GM12891 (cell line): ENCODE measurements around the gene MGAT3.

Experiments used
- DNase-seq: peaks from one replicate; pipeline ENCODE4 v3.0.0; 2011; ENCODE audit warnings: low spot score; ENCODE audit not compliant: insufficient read length
- FAIRE-seq: peaks from 2 replicates; lab custom pipeline; 2011; peaks lifted over from hg19 to GRCh38; lab: Jason Lieb, UNC
- PAX5 ChIP-seq: IDR thresholded peaks from 2 replicates; pipeline ENCODE4 v1.6.1; 2011; ENCODE audit warnings: low read length, moderate library complexity, mild to moderate bottlenecking; ENCODE audit not compliant: insufficient read depth, severe bottlenecking
- POLR2A ChIP-seq: IDR thresholded peaks from 2 replicates; pipeline ENCODE4 v1.6.1; 2011; ENCODE audit warnings: low read depth, low read length, control low read depth
- POLR2AphosphoS5 ChIP-seq: IDR thresholded peaks from 2 replicates; pipeline ENCODE4 v1.6.1; 2011; ENCODE audit warnings: low read depth, low read length, control low read depth
- POU2F2 ChIP-seq: IDR thresholded peaks from 2 replicates; pipeline ENCODE4 v1.6.1; 2011; ENCODE audit warnings: low read depth, mild to moderate bottlenecking, control low read depth, low read length, moderate library complexity
- SPI1 ChIP-seq: IDR thresholded peaks from 2 replicates; pipeline ENCODE4 v1.6.1; 2011; ENCODE audit warnings: low read depth, low read length, control low read depth
- TAF1 ChIP-seq: IDR thresholded peaks from 2 replicates; pipeline ENCODE4 v1.6.1; 2011; ENCODE audit warnings: low read depth, low read length, control low read depth

MGAT3 gene

DNA sequence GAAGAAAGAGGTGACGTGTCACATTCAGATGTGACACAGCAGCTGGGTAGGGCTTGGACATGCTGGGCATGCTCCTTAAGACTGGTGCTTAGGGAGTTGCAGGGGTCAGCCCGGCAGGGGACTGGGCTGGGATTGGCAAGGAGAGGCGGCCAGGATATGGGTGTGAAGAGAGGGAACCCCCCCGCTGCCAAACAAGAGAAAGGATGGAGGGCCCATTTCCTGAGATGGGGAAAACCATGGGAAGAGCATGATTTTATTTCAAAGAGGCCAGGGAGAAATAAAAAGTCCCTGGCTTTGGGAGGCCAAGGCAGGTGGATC lies 68.8 kb downstream of the MGAT3 start:
- FAIRE-seq, result no peak
- DNase-seq, result no peak
- TF ChIP-seq POLR2AphosphoS5, result no peak
- no peak for TF ChIP-seq POU2F2
- no peak for TF ChIP-seq PAX5
- no peak for TF ChIP-seq POLR2A
- TF ChIP-seq SPI1, result no peak
- TF ChIP-seq TAF1, result no peak

GRCh38 chr22:39526736-39527171 lies 69.9 kb downstream of the MGAT3 start:
- no peak for DNase-seq
- no peak for FAIRE-seq
- TF ChIP-seq POLR2AphosphoS5 (peak; percentile 27; the same call in 1 of the 2 replicates), SPI1 (0 out of 2 replicates have a peak, but pooled peaks have one; percentile 33), PAX5 (no peak), POU2F2 (no peak), TAF1 (no peak), POLR2A (no peak)

DNA sequence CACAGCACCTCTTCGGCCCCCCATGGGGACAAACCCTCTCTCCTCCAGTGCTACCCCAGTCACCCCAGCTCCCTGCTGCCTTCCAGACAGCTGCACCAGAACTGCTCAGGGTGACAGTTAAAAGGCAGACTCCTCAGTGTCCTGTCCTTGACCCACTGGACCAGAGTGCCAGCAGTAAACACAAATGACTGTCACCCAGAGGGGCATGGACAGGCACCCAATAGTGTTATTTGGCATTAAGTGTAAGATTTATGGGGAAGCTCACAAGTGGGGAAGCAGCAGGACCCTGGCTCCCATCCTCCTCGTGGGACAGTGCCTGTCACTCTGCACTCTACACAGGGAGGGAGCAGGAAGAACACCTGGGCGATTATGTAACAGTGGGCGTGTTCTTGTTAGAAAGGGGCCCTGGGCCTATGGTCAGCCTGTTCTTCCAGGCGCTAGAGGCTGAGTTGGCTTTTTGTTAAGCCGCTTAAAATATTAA lies 70.7 kb downstream of the MGAT3 start:
- TF ChIP-seq TAF1 (no peak), PAX5 (no peak), POLR2A (no peak), SPI1 (no peak), POU2F2 (no peak), POLR2AphosphoS5 (no peak)
- FAIRE-seq (no peak), DNase-seq (no peak)

DNA sequence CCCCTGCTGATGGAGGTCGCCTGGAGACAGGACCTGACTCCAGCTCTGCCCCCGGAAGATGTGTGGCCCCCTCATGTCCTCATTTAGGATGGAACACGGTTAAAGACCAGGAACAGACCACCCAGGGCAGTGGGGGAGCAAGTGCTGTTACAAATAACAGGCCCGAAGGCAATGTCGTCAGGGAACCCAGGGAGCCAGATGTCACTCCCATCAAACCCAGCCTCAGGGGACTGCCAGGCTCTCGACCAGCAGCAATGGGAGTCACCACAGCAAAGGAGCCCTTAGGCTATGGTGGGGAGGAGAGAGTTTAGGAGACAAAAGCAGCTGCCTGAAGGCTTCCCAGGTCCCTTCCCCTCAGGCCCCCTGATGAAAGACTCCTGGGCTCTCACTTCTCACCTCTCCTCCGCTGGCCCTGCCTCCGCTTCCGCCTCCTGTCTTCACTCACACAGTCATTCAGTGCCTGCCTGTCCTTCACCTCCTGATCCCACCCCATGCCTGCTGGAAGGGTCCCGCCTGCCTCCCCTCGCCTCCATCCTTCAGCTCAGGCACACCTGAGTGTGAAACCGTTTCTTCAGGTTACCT lies 71.4 kb downstream of the MGAT3 start:
- DNase-seq, result no peak
- no peak for FAIRE-seq
- TF ChIP-seq SPI1, result no peak; the same call in 1 of the 2 replicates
- TF ChIP-seq POLR2AphosphoS5, result peak; percentile 53; the same call in 1 of the 2 replicates

DNA sequence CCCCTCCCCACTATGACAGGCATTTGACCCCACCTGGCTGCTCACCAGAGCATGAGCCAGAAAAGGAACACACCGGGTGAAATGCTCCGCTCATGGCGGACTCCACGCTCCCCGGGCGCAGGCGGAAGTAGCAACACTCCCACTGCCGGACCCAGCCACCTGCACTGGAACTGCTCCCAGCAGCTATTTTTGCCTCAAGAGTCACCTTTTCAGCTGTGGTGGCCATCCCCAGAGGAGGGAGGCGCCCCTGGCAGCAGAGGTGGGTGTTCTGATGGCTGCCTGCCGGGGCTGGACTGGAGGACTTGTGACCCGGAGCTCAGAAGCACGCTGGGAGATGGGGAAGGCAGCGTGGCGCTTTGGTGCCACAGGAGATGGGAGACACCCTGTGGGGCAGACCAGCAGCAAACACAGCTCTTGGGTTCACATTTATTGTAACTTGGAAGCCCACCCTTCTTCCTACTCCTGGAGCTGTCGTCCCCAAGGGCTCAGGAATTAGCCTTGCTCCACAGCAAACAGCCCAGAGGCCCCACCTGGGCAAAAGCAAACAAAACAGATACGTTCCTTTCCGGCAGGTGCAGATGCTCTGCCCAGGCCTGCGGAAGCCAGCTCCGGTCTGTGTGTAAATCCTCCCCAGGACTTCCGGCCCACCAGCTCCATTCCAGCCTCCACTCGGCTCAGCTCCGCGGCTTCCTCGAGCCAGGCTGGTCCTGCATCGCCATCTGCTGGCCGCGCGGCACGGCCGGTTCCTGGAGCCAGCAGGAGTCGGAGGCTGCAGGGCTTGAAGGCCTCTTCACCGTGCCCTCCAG lies 72.1 kb downstream of the MGAT3 start:
- peak; percentile 95 for FAIRE-seq
- TF ChIP-seq POU2F2, result peak; percentile 72; the same call in 1 of the 2 replicates
- TF ChIP-seq TAF1, result peak; percentile 33; the same call in 1 of the 2 replicates
- peak; percentile 43 for TF ChIP-seq SPI1
- TF ChIP-seq PAX5, result peak; percentile 78
- TF ChIP-seq POLR2A, result peak; percentile 18; the same call in 1 of the 2 replicates
- TF ChIP-seq POLR2AphosphoS5, result peak; percentile 2; the same call in 1 of the 2 replicates
- no peak for DNase-seq

GRCh38 chr22:39529487-39529851 lies 72.7 kb downstream of the MGAT3 start:
- TF ChIP-seq POU2F2, result no peak
- no peak for TF ChIP-seq TAF1
- no peak for TF ChIP-seq POLR2AphosphoS5
- TF ChIP-seq SPI1, result no peak
- TF ChIP-seq POLR2A, result no peak
- TF ChIP-seq PAX5, result no peak
- DNase-seq (no peak), FAIRE-seq (no peak)

GRCh38 chr22:39530116-39530515 lies 73.3 kb downstream of the MGAT3 start:
- no peak for DNase-seq
- TF ChIP-seq POU2F2 (no peak), POLR2AphosphoS5 (no peak), POLR2A (no peak), TAF1 (no peak), SPI1 (no peak), PAX5 (no peak)
- FAIRE-seq, result no peak

DNA sequence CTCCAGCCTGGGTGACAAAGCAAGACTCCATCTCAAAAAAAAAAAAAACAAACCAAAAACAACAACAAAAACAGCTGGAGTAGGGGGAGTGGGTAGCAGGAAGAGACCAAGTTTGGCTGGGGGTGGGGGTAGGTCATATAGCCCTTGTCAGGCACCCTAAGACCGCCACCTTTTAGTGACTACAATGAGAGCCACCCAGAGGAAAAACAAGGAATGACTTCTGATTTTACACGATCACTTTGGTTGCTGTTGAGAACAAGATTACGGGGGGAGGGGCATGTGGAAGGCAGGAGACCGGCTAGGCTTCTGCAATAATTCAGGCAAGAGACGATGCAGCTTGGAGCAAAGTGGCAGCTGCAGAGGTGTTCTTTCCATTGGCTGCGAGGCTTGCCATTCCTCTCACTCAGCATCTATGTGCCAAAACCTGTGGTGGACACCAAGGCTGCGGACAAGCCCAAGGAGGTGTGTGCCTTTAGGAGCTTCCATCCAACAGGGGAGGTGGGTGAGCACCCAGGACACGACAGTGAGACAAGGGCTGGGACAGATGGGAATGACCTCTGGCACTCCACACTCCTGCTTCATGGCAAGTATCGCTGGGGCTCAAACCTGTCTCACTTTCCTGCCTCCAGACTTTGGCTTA lies 74.0 kb downstream of the MGAT3 start:
- TF ChIP-seq POU2F2 (no peak), PAX5 (no peak), POLR2A (no peak), TAF1 (no peak), POLR2AphosphoS5 (no peak), SPI1 (no peak)
- FAIRE-seq, result peak; percentile 28
- no peak for DNase-seq

DNA sequence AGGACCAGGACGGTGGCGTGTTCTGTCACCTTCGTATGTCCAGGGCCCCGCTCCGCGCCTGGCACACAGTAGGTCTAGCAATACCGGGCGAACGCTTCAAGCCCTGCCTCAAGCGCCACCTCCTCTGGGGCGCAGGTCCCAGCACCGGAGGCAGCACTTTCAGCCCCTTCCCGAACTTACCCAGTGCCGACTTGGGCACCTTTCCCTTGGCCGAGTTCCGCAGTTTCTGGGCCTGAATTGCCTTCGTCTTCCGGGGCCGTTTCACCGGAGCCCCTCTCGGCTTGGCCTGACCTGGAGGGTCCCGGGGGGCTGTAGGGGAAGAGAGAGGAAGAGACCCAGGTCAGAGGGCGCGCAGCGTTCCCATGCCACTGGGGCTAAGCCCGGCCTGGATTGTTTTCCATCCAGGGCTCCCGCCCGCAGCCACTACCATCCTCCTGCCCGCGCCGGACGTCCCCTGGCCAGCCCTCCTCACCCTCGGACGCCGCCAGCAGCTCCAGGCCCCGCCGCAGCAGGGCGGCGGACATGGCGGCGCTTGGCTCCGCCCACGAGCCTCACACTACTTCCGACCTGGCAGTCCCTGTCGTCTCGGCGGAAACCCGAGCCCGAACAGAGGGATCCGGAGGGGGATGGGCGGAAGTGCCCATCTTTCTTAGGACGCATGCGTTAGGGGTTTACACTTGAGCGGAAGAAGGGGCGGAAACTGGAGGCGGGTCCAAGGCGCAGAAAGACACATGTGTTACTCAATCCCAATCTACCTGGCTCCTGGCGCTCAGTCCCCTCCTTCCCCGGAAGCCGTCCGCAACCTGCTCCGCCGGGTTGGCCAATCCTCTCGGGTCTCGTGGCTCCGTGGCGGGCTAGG lies 75.6 kb downstream of the MGAT3 start, which contains the start of gene RPS19BP1:
Gene RPS19BP1 (minus strand): TSS at position 534 of the 859 bp plus-strand sequence. CDS start 10 bp downstream, at position 524.
- FAIRE-seq (peak; percentile 100), DNase-seq (peak; percentile 94)
- TF ChIP-seq POLR2A (peak; percentile 95), SPI1 (peak; percentile 65), POLR2AphosphoS5 (peak; percentile 88), POU2F2 (peak; percentile 8; the same call in 1 of the 2 replicates), PAX5 (no peak), TAF1 (peak; percentile 33; the same call in 1 of the 2 replicates)
